PC-9 (cell line): ENCODE measurements around the gene TMEM97.

Source experiments
- EZH2 ChIP-seq: fragments of 200-600 bp; sonication (generic); IDR thresholded peaks from 2 replicates; pipeline ENCODE4 v1.8.0; 2017; ENCODE audit warnings: antibody characterized with exemption, low read depth
- TF ChIP-seq, protein P1 (sequence below): fragments of 200-600 bp; sonication (generic); conservative IDR thresholded peaks from 2 replicates; pipeline ENCODE4 v1.6.1; 2017; ENCODE audit warnings: mixed run types, antibody characterized with exemption, mild to moderate bottlenecking, moderate library complexity

DNA sequence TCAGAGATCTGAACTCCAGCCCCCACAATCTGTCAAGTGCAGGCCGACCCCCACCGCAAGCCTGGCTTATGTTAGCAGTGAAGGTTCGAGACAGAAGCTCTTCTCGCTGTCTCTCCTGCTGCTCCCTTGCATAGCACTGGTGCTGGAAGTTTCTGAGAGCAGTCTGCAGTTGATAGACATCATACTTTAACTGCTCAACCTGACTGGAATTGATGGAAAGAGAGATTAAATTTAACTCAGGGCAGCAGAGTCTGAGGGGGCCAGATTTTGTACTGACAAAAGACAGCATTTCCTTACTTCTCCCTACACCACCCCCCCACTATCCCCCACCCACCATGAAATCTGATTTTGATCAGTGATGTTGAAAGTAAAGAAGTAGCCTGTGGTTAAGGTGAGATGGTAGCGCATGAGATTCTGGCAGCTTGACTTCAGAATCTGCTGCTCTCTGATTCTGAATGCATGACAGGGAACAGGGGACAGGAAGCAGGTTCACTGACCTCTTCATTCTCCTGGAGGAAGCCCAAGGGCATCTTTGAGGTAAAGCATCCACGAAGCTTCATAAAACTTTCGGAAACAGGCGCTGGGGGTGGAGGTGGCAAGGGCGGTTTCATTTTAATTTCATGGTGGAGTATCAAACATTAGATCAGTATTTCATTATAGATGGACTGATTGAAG lies 44.3 kb upstream of the TMEM97 start:
- TF ChIP-seq, protein P1, sequence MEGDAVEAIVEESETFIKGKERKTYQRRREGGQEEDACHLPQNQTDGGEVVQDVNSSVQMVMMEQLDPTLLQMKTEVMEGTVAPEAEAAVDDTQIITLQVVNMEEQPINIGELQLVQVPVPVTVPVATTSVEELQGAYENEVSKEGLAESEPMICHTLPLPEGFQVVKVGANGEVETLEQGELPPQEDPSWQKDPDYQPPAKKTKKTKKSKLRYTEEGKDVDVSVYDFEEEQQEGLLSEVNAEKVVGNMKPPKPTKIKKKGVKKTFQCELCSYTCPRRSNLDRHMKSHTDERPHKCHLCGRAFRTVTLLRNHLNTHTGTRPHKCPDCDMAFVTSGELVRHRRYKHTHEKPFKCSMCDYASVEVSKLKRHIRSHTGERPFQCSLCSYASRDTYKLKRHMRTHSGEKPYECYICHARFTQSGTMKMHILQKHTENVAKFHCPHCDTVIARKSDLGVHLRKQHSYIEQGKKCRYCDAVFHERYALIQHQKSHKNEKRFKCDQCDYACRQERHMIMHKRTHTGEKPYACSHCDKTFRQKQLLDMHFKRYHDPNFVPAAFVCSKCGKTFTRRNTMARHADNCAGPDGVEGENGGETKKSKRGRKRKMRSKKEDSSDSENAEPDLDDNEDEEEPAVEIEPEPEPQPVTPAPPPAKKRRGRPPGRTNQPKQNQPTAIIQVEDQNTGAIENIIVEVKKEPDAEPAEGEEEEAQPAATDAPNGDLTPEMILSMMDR = no peak
- no peak for TF ChIP-seq EZH2
